Measurements from ENCODE around the gene RRP7A. TPM values are rescaled to one million over a fixed set of nuclear protein-coding genes. Genes with fewer than 3 reads are reported as not detected.

The RRP7A gene
- total RNA-seq, 1 donor from 2014 or later, result 54.9 TPM

DNA sequence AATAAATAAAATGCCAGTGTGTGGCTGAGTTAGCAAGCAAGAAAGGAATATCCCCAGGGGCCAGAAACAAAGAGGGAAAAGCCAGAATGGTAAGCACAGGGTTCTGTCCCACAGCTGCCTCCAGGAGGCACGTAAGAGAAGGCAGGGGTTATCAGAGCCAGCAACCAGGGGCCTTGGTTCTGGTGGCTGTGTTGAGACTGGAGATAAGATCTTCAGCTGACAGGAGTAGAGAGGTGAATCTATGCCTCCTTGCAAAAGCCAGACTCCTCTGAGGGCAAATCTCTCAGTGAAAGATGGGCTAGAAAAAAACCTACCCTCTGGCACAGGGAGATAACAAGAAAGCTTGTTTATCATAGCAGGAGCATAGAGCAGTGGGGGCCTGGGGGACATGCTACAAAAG lies 57.6 kb downstream of the RRP7A start:
- H2AFZ ChIP-seq (ENCODE audit: low read depth, low read length), result no peak overlapping the region
- Mint-ChIP-seq H3K36me3 (ENCODE audit: low read depth, unreplicated experiment) (no peaks in the 10 kb centered on the region), H3K27me3 (ENCODE audit: low read depth, unreplicated experiment) (peaks cover 21% of the 10 kb centered on the region), H3K27ac (ENCODE audit: unreplicated experiment) (no peak overlapping the region), H3K4me1 (ENCODE audit: low read depth, unreplicated experiment) (no peaks in the 10 kb centered on the region), H3K9me3 (ENCODE audit: unreplicated experiment) (peaks cover 3% of the 10 kb centered on the region), H3K4me3 (ENCODE audit: unreplicated experiment) (no peak overlapping the region)
- no peaks in the 10 kb centered on the region for H3K79me2 ChIP-seq (ENCODE audit: insufficient read depth, low read length)
- no peaks in the 10 kb centered on the region for H3K36me3 ChIP-seq (ENCODE audit: insufficient read depth, low read length)
- H3K9ac ChIP-seq (ENCODE audit: low read length), result no peak overlapping the region
- no peak overlapping the region for H3K27ac ChIP-seq (ENCODE audit: low read depth, low read length)
- peaks cover 48% of the 10 kb centered on the region for H3K27me3 ChIP-seq (ENCODE audit: insufficient read depth, low read length)
- TF ChIP-seq EZH2 (IDR thresholded peaks at IDR 0.05; ENCODE audit: insufficient read depth, low read length), result no peak
- TF ChIP-seq, protein P1, sequence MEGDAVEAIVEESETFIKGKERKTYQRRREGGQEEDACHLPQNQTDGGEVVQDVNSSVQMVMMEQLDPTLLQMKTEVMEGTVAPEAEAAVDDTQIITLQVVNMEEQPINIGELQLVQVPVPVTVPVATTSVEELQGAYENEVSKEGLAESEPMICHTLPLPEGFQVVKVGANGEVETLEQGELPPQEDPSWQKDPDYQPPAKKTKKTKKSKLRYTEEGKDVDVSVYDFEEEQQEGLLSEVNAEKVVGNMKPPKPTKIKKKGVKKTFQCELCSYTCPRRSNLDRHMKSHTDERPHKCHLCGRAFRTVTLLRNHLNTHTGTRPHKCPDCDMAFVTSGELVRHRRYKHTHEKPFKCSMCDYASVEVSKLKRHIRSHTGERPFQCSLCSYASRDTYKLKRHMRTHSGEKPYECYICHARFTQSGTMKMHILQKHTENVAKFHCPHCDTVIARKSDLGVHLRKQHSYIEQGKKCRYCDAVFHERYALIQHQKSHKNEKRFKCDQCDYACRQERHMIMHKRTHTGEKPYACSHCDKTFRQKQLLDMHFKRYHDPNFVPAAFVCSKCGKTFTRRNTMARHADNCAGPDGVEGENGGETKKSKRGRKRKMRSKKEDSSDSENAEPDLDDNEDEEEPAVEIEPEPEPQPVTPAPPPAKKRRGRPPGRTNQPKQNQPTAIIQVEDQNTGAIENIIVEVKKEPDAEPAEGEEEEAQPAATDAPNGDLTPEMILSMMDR (IDR thresholded peaks at IDR 0.05; ENCODE audit: insufficient read depth, low read depth, low read length), result no peak
- H4K20me1 ChIP-seq (ENCODE audit: insufficient read depth, low read length), result no peaks in the 10 kb centered on the region
- H3K4me2 ChIP-seq (ENCODE audit: low read length), result no peak overlapping the region
- no peak overlapping the region for H3K4me3 ChIP-seq (ENCODE audit: insufficient read depth, low read depth, low read length)
- no peaks in the 10 kb centered on the region for H3K4me1 ChIP-seq (ENCODE audit: insufficient read depth, low read length)
- no peak for DNase-seq (ENCODE audit: low read depth)
- FAIRE-seq, result no peak
- H3K9me3 ChIP-seq (ENCODE audit: insufficient read depth, low read depth, low read length), result no peaks in the 10 kb centered on the region

DNA sequence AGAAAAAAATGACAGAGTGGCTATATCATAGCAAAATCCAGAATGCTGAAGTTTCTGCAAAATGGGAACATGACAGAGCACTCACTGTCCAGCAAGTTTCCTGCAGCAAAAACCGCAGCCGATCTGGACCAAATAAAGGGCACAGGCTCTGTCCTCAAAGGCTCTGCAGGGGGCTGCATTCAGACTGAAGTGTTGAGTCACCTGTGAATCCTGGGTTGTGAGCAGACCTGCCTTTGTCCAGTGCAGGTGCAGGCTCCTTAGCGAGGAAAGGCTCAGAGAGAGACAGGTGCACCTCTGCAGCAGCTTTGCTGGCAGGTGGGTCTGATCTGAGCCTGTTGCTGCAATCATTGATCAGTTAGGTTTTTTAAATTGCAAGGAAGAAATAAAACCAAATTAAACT lies 58.1 kb downstream of the RRP7A start:
- TF ChIP-seq EZH2 (IDR thresholded peaks at IDR 0.05; ENCODE audit: insufficient read depth, low read length), result no peak
- TF ChIP-seq, protein P1 (IDR thresholded peaks at IDR 0.05; ENCODE audit: insufficient read depth, low read depth, low read length), result no peak
- H3K36me3 ChIP-seq (ENCODE audit: insufficient read depth, low read length), result no peaks in the 10 kb centered on the region
- Mint-ChIP-seq H3K27ac (ENCODE audit: unreplicated experiment) (no peak overlapping the region), H3K9me3 (ENCODE audit: unreplicated experiment) (peaks cover 3% of the 10 kb centered on the region), H3K36me3 (ENCODE audit: low read depth, unreplicated experiment) (no peaks in the 10 kb centered on the region), H3K4me3 (ENCODE audit: unreplicated experiment) (no peak overlapping the region), H3K4me1 (ENCODE audit: low read depth, unreplicated experiment) (no peaks in the 10 kb centered on the region), H3K27me3 (ENCODE audit: low read depth, unreplicated experiment) (peaks cover 23% of the 10 kb centered on the region)
- H3K9ac ChIP-seq (ENCODE audit: low read length), result no peak overlapping the region
- H4K20me1 ChIP-seq (ENCODE audit: insufficient read depth, low read length), result no peaks in the 10 kb centered on the region
- no peak overlapping the region for H3K4me3 ChIP-seq (ENCODE audit: insufficient read depth, low read depth, low read length)
- FAIRE-seq, result no peak
- H3K4me2 ChIP-seq (ENCODE audit: low read length), result no peak overlapping the region
- no peaks in the 10 kb centered on the region for H3K9me3 ChIP-seq (ENCODE audit: insufficient read depth, low read depth, low read length)
- DNase-seq (ENCODE audit: low read depth), result no peak
- no peaks in the 10 kb centered on the region for H3K79me2 ChIP-seq (ENCODE audit: insufficient read depth, low read length)
- H2AFZ ChIP-seq (ENCODE audit: low read depth, low read length), result no peak overlapping the region
- no peak overlapping the region for H3K27ac ChIP-seq (ENCODE audit: low read depth, low read length)
- H3K4me1 ChIP-seq (ENCODE audit: insufficient read depth, low read length), result no peaks in the 10 kb centered on the region
- peaks cover 48% of the 10 kb centered on the region for H3K27me3 ChIP-seq (ENCODE audit: insufficient read depth, low read length)

Other genes starting within 250 kb of the RRP7A start
- 37.3 and 37.6 TPM in 2 replicates for gene TCF20, start 249.1 kb downstream of the RRP7A start, total RNA-seq
- 0.07 and 0.17 TPM in 2 replicates for gene NFAM1, start 87.4 kb downstream of the RRP7A start, total RNA-seq
- 1.2 and 2.2 TPM in 2 replicates for gene SERHL2, start 34.2 kb upstream of the RRP7A start, total RNA-seq
- 57.1 and 60.3 TPM in 2 replicates for gene POLDIP3, start 95.1 kb upstream of the RRP7A start, total RNA-seq
- gene ATP5MGL, start 120.8 kb upstream of the RRP7A start, total RNA-seq, result 0.48 and 0.50 TPM in 2 replicates
- gene CYB5R3, start 129.6 kb upstream of the RRP7A start, total RNA-seq, result 181 and 198 TPM in 2 replicates
- gene A4GALT, start 201.1 kb upstream of the RRP7A start, total RNA-seq, result 1.6 and 1.9 TPM in 2 replicates

All from astrocyte (in vitro differentiated cells and primary cell).